ENCODE measurements around the gene DYSF. TPM values are rescaled to one million over a fixed set of nuclear protein-coding genes. Genes with fewer than 3 reads are reported as not detected.

DYSF gene
- polyA plus RNA-seq, 1 donor (not counting 4 experiments of a cell fraction or from before 2014, with no cell fraction given), result 8.2 TPM

GRCh38 chr2:71697106-71698004 lies 244.0 kb downstream of the DYSF start:
- H2AFZ ChIP-seq (ENCODE audit: control insufficient read depth, low read length), result no peak overlapping the region
- DNase-seq (ENCODE audit: low read depth, low spot score), result no peak
- no peaks in the 10 kb centered on the region for H3K9me1 ChIP-seq (ENCODE audit: control insufficient read depth, extremely low read depth, insufficient read depth, low read length)
- no peak for FAIRE-seq
- H3K79me2 ChIP-seq (ENCODE audit: control insufficient read depth, insufficient read depth, low read length), result no peaks in the 10 kb centered on the region
- no peaks in the 10 kb centered on the region for H4K20me1 ChIP-seq (ENCODE audit: control insufficient read depth, extremely low read depth, insufficient read depth, low read length)
- H3K4me2 ChIP-seq (ENCODE audit: control insufficient read depth, extremely low read depth, insufficient read depth, low read depth, low read length), result no peak overlapping the region
- no peaks in the 10 kb centered on the region for H3K36me3 ChIP-seq (ENCODE audit: control insufficient read depth in 2 of 2, extremely low read depth in 1 of 2, insufficient read depth in 2 of 2, low read length in 2 of 2)
- H3K27me3 ChIP-seq (ENCODE audit: control insufficient read depth, extremely low read depth, insufficient read depth, low read length), result peaks cover 15% of the 10 kb centered on the region
- dilution Hi-C loops (cut with MboI; ENCODE audit: extremely low pct_ligation_motif_present, low sequenced_read_pairs), result no loop called here
- no peak overlapping the region for H3K9ac ChIP-seq (ENCODE audit: control insufficient read depth, extremely low read depth, insufficient read depth, low read length)
- no peaks in the 10 kb centered on the region for H3K9me3 ChIP-seq (ENCODE audit: control insufficient read depth, low read depth, low read length)
- TF ChIP-seq CTCF (optimal IDR thresholded peaks at IDR 0.05 in 1 of 3, IDR thresholded peaks at IDR 0.05 in 1 of 3, conservative IDR thresholded peaks at IDR 0.05 in 1 of 3; ENCODE audit: extremely low read depth in 1 of 3, insufficient read depth in 2 of 3, low read length in 3 of 3) (no peak), EZH2 (IDR thresholded peaks at IDR 0.05; ENCODE audit: low read length) (no peak)
- no peak overlapping the region for H3K4me3 ChIP-seq (ENCODE audit: control insufficient read depth in 2 of 3, extremely low read depth in 1 of 3, insufficient read depth in 2 of 3, low read depth in 1 of 3, low read length in 3 of 3)
- H3K27ac ChIP-seq (ENCODE audit: control insufficient read depth, insufficient read depth, low read length), result no peak overlapping the region
- no peaks in the 10 kb centered on the region for H3K4me1 ChIP-seq (ENCODE audit: control insufficient read depth, extremely low read depth, insufficient read depth, low read length)

- Histone ChIP-seq H3K9me1 (ENCODE audit: control insufficient read depth, extremely low read depth, insufficient read depth, low read length) (no peaks in the 10 kb centered on the region), H3K27me3 (ENCODE audit: control insufficient read depth, extremely low read depth, insufficient read depth, low read length) (peaks cover 30% of the 10 kb centered on the region), H3K27ac (ENCODE audit: control insufficient read depth, insufficient read depth, low read length) (no peak overlapping the region), H3K4me1 (ENCODE audit: control insufficient read depth, extremely low read depth, insufficient read depth, low read length) (no peaks in the 10 kb centered on the region), H4K20me1 (ENCODE audit: control insufficient read depth, extremely low read depth, insufficient read depth, low read length) (no peaks in the 10 kb centered on the region), H3K36me3 (ENCODE audit: control insufficient read depth in 2 of 2, extremely low read depth in 1 of 2, insufficient read depth in 2 of 2, low read length in 2 of 2) (no peaks in the 10 kb centered on the region), H3K79me2 (ENCODE audit: control insufficient read depth, insufficient read depth, low read length) (no peaks in the 10 kb centered on the region), H2AFZ (ENCODE audit: control insufficient read depth, low read length) (no peak overlapping the region), H3K9ac (ENCODE audit: control insufficient read depth, extremely low read depth, insufficient read depth, low read length) (no peak overlapping the region), H3K9me3 (ENCODE audit: control insufficient read depth, low read depth, low read length) (no peaks in the 10 kb centered on the region), H3K4me2 (ENCODE audit: control insufficient read depth, extremely low read depth, insufficient read depth, low read depth, low read length) (no peak overlapping the region), H3K4me3 (ENCODE audit: control insufficient read depth in 2 of 3, extremely low read depth in 1 of 3, insufficient read depth in 2 of 3, low read depth in 1 of 3, low read length in 3 of 3) (no peak overlapping the region)
- no peak for DNase-seq (ENCODE audit: low read depth, low spot score)
- FAIRE-seq, result no peak
- dilution Hi-C loops (cut with MboI; ENCODE audit: extremely low pct_ligation_motif_present, low sequenced_read_pairs), result no loop called here
- no peak for TF ChIP-seq CTCF (optimal IDR thresholded peaks at IDR 0.05 in 1 of 3, IDR thresholded peaks at IDR 0.05 in 1 of 3, conservative IDR thresholded peaks at IDR 0.05 in 1 of 3; ENCODE audit: extremely low read depth in 1 of 3, insufficient read depth in 2 of 3, low read length in 3 of 3)
- no peak for TF ChIP-seq EZH2 (IDR thresholded peaks at IDR 0.05; ENCODE audit: low read length)
These were observed 246.1 kb downstream of the DYSF start for GRCh38 chr2:71699428-71699827.

Data from keratinocyte (primary cell).